HAP-1 (cell line): ENCODE measurements around the gene ACTR6.
"Not testable (repeated sequence)": the region's sequence is repeated elsewhere in the genome, so short reads cannot be mapped to it uniquely, and the experiment has no call there.

Experiments used
- DNase-seq, 2 experiments: peaks; one replicate each; pipeline ENCODE4 v3.0.0-alpha.2; 2016 to 2020; ENCODE audit warnings: low spot score in 2 of 2
- H3K27me3 ChIP-seq: fragments of 250-450 bp; sonication (Bioruptor Pico); 2 replicates; pipeline ENCODE4 v1.5.1; 2020; ENCODE audit warnings: low read depth, mild to moderate bottlenecking, moderate library complexity
- H3K36me3 ChIP-seq: fragments of 250-450 bp; sonication (Bioruptor Pico); replicated peaks from 2 replicates; pipeline ENCODE4 v1.5.1; 2020; ENCODE audit warnings: mild to moderate bottlenecking
- H3K4me1 ChIP-seq: fragments of 250-450 bp; sonication (Bioruptor Pico); 2 replicates; pipeline ENCODE4 v1.5.1; 2020; ENCODE audit warnings: mild to moderate bottlenecking
- H3K4me3 ChIP-seq: fragments of 250-450 bp; sonication (Bioruptor Pico); 2 replicates; pipeline ENCODE4 v1.5.1; 2020; ENCODE audit warnings: mild to moderate bottlenecking, moderate library complexity
- H3K9me3 ChIP-seq: fragments of 250-450 bp; sonication (Bioruptor Pico); 2 replicates; pipeline ENCODE4 v1.5.1; 2020; ENCODE audit warnings: mild to moderate bottlenecking, moderate library complexity
- in situ Hi-C: fragments of 300-500 bp; cut with MboI; formaldehyde crosslinking; loops from 3 replicates; pipeline ENCODE4 v1.14.3; 2020; ENCODE audit warnings: low sequenced_read_pairs, inconsistent platforms, mixed read lengths

Gene ACTR6

GRCh38 chr12:100249941-100250340 is 49.3 kb downstream of the ACTR6 start:
- Histone ChIP-seq H3K4me3 (no peak overlapping the region), H3K27me3 (no peaks in the 10 kb centered on the region), H3K36me3 (no peaks in the 10 kb centered on the region), H3K9me3 (no peaks in the 10 kb centered on the region), H3K4me1 (no peaks in the 10 kb centered on the region)
- in situ Hi-C loops, result no loop called here
- DNase-seq, result no peak

- H3K4me1 ChIP-seq, result no peaks in the 10 kb centered on the region
- H3K27me3 ChIP-seq, result no peaks in the 10 kb centered on the region
- DNase-seq, result no peak
- H3K36me3 ChIP-seq, result no peaks in the 10 kb centered on the region
- in situ Hi-C loops, result no loop called here
- no peaks in the 10 kb centered on the region for H3K9me3 ChIP-seq
- no peak overlapping the region for H3K4me3 ChIP-seq
These were observed 51.3 kb downstream of the ACTR6 start for GRCh38 chr12:100251917-100252316.

- Histone ChIP-seq H3K9me3 (no peaks in the 10 kb centered on the region), H3K4me3 (no peak overlapping the region), H3K36me3 (no peaks in the 10 kb centered on the region), H3K27me3 (no peaks in the 10 kb centered on the region), H3K4me1 (no peaks in the 10 kb centered on the region)
- in situ Hi-C loops, result no loop called here
- no peak for DNase-seq
These were observed 52.8 kb downstream of the ACTR6 start for GRCh38 chr12:100253437-100253836.

GRCh38 chr12:100254876-100255275 is 54.3 kb downstream of the ACTR6 start:
- Histone ChIP-seq H3K9me3 (no peaks in the 10 kb centered on the region), H3K27me3 (no peaks in the 10 kb centered on the region), H3K4me3 (no peak overlapping the region), H3K4me1 (no peaks in the 10 kb centered on the region), H3K36me3 (no peaks in the 10 kb centered on the region)
- in situ Hi-C loops, result no loop called here
- no peak for DNase-seq

GRCh38 chr12:100258127-100258526 is 57.5 kb downstream of the ACTR6 start:
- H3K9me3 ChIP-seq, result no peaks in the 10 kb centered on the region
- H3K4me1 ChIP-seq, result no peaks in the 10 kb centered on the region
- in situ Hi-C loops, result no loop called here
- no peaks in the 10 kb centered on the region for H3K27me3 ChIP-seq
- H3K36me3 ChIP-seq, result no peaks in the 10 kb centered on the region
- no peak overlapping the region for H3K4me3 ChIP-seq
- DNase-seq, result no peak

GRCh38 chr12:100263131-100263530 is 62.5 kb downstream of the ACTR6 start:
- Histone ChIP-seq H3K4me1 (peaks cover 4% of the 10 kb centered on the region; the same call in 1 of the 2 replicates), H3K9me3 (no peaks in the 10 kb centered on the region), H3K36me3 (no peaks in the 10 kb centered on the region), H3K27me3 (no peaks in the 10 kb centered on the region), H3K4me3 (no peak overlapping the region)
- in situ Hi-C loops, result no loop called here
- DNase-seq, result no peak

- peaks cover 18% of the 10 kb centered on the region for H3K4me1 ChIP-seq
- H3K9me3 ChIP-seq, in situ Hi-C loops: not testable (repeated sequence)
These were observed 64.5 kb downstream of the ACTR6 start for GRCh38 chr12:100265107-100265506.

GRCh38 chr12:100265732-100266584 is 65.3 kb downstream of the ACTR6 start:
- Histone ChIP-seq H3K36me3 (no peaks in the 10 kb centered on the region), H3K27me3 (no peaks in the 10 kb centered on the region), H3K4me1 (peaks cover 23% of the 10 kb centered on the region), H3K9me3 (no peaks in the 10 kb centered on the region), H3K4me3 (peak overlapping the region; percentile 73)
- no peak for DNase-seq
- in situ Hi-C loops, result no loop called here

More at GRCh38 chr12:100265107-100265506, 64.5 kb downstream of the ACTR6 start:
- not testable (repeated sequence) for DNase-seq, H3K27me3 ChIP-seq, H3K4me3 ChIP-seq, H3K36me3 ChIP-seq

- H3K27me3 ChIP-seq, result no peaks in the 10 kb centered on the region
- H3K4me1 ChIP-seq, result peaks cover 27% of the 10 kb centered on the region
- peak in 1 of 2 experiments; percentile 97 for DNase-seq
- H3K4me3 ChIP-seq, result peak overlapping the region; percentile 73
- in situ Hi-C loops, result no loop called here
- H3K9me3 ChIP-seq, result no peaks in the 10 kb centered on the region
- H3K36me3 ChIP-seq, result no peaks in the 10 kb centered on the region
These were observed 65.9 kb downstream of the ACTR6 start for GRCh38 chr12:100266585-100266834.

GRCh38 chr12:100266835-100267602 is 66.4 kb downstream of the ACTR6 start, which contains the start of the genes DEPDC4 and SCYL2:
DEPDC4 (minus strand) TSS chr12:100267079; CDS start chr12:100267076, 3 bp downstream.
SCYL2 (plus strand) TSS chr12:100267177; CDS start chr12:100282971, 15,794 bp downstream.
- no peaks in the 10 kb centered on the region for H3K9me3 ChIP-seq
- H3K36me3 ChIP-seq, result no peaks in the 10 kb centered on the region
- in situ Hi-C loops, result no loop called here
- peaks cover 32% of the 10 kb centered on the region for H3K4me1 ChIP-seq
- DNase-seq, result peak; percentile 95 to 96
- no peaks in the 10 kb centered on the region for H3K27me3 ChIP-seq
- peak within 1 kb of the TSS; percentile 73 for H3K4me3 ChIP-seq

- H3K4me3 ChIP-seq, result peak overlapping the region; percentile 73
- DNase-seq, result peak; percentile 53 to 71
- peaks cover 33% of the 10 kb centered on the region for H3K4me1 ChIP-seq
- no peaks in the 10 kb centered on the region for H3K9me3 ChIP-seq
- in situ Hi-C loops, result no loop called here
- H3K36me3 ChIP-seq, result no peaks in the 10 kb centered on the region
- H3K27me3 ChIP-seq, result no peaks in the 10 kb centered on the region
These were observed 67.1 kb downstream of the ACTR6 start for GRCh38 chr12:100267603-100268281.

GRCh38 chr12:100268835-100269564 is 68.4 kb downstream of the ACTR6 start:
- H3K4me3 ChIP-seq, result peak overlapping the region; percentile 73

GRCh38 chr12:100273782-100274181 is 73.2 kb downstream of the ACTR6 start:
- no peaks in the 10 kb centered on the region for H3K9me3 ChIP-seq
- no peak for DNase-seq
- H3K27me3 ChIP-seq, result no peaks in the 10 kb centered on the region
- H3K36me3 ChIP-seq, result no peaks in the 10 kb centered on the region
- in situ Hi-C loops, result no loop called here
- H3K4me1 ChIP-seq, result peaks cover 29% of the 10 kb centered on the region
- no peak overlapping the region for H3K4me3 ChIP-seq

More at GRCh38 chr12:100268835-100269564, 68.4 kb downstream of the ACTR6 start:
- Histone ChIP-seq H3K4me1 (peaks cover 38% of the 10 kb centered on the region), H3K9me3 (no peaks in the 10 kb centered on the region), H3K27me3 (no peaks in the 10 kb centered on the region), H3K36me3 (no peaks in the 10 kb centered on the region)
- in situ Hi-C loops, result no loop called here
- DNase-seq, result no peak
